Fibroblast of lung (primary cell): Measurements from ENCODE around the gene PIP4P1.

Source experiments
- EZH2 ChIP-seq: IDR thresholded peaks from 2 replicates; pipeline ENCODE4 v1.5.1; 2012; ENCODE audit warnings: low read length, control low read depth, mild to moderate bottlenecking; ENCODE audit errors: missing control alignments
- TF ChIP-seq, protein P1 (sequence below), 2 donors: IDR thresholded peaks in 1 of 2; conservative IDR thresholded peaks in 1 of 2; 1 replicate in 1 of 2; 2 replicates in 1 of 2; pipeline ENCODE4 v1.5.1; 2011 to 2012; ENCODE audit warnings: low read length in 2 of 2, control low read depth in 1 of 2, inconsistent platforms in 1 of 2, low read depth in 1 of 2, mild to moderate bottlenecking in 1 of 2

DNA sequence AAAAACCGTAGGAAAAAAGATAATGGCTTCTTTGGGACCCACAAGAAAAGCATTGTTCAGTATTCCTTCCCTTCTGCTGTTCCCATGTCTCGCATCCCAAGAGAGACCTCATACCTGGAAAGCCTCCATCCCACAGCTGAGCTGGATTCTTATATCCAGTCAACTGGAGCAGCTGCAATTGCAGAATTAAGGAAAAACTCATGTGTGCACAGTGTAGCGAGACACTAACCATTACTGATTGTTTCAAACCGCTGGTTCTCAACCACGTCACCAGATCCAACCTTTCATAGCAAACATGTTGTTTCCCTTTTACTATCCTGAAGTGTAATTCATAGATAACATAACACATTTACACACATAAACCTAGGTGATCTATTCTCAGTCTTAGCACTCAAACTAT, 38.6 kb upstream of the PIP4P1 start:
- TF ChIP-seq, protein P1, sequence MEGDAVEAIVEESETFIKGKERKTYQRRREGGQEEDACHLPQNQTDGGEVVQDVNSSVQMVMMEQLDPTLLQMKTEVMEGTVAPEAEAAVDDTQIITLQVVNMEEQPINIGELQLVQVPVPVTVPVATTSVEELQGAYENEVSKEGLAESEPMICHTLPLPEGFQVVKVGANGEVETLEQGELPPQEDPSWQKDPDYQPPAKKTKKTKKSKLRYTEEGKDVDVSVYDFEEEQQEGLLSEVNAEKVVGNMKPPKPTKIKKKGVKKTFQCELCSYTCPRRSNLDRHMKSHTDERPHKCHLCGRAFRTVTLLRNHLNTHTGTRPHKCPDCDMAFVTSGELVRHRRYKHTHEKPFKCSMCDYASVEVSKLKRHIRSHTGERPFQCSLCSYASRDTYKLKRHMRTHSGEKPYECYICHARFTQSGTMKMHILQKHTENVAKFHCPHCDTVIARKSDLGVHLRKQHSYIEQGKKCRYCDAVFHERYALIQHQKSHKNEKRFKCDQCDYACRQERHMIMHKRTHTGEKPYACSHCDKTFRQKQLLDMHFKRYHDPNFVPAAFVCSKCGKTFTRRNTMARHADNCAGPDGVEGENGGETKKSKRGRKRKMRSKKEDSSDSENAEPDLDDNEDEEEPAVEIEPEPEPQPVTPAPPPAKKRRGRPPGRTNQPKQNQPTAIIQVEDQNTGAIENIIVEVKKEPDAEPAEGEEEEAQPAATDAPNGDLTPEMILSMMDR (conservative IDR thresholded peaks at IDR 0.05 in 1 of 2, IDR thresholded peaks at IDR 0.05 in 1 of 2; ENCODE audit: low read depth in 1 of 2, low read length in 2 of 2), result no peak
- TF ChIP-seq EZH2, result no peak
